Hepatocyte (in vitro differentiated cells): ENCODE results near the gene CD81.

Source experiments
- EZH2 ChIP-seq: fragments of 200-600 bp; sonication (generic); IDR thresholded peaks from 2 replicates; pipeline ENCODE4 v1.6.1; 2016; ENCODE audit warnings: antibody characterized with exemption, mild to moderate bottlenecking, borderline replicate concordance
- TF ChIP-seq, protein P1 (sequence below): fragments of 200-600 bp; sonication (generic); IDR thresholded peaks from 2 replicates; pipeline ENCODE4 v1.5.1; 2016; ENCODE audit warnings: antibody characterized with exemption, mild to moderate bottlenecking; ENCODE audit not compliant: poor library complexity

GRCh38 chr11:2359557-2359956 lies 17.6 kb upstream of the CD81 start:
- TF ChIP-seq EZH2, result no peak
- TF ChIP-seq, protein P1, sequence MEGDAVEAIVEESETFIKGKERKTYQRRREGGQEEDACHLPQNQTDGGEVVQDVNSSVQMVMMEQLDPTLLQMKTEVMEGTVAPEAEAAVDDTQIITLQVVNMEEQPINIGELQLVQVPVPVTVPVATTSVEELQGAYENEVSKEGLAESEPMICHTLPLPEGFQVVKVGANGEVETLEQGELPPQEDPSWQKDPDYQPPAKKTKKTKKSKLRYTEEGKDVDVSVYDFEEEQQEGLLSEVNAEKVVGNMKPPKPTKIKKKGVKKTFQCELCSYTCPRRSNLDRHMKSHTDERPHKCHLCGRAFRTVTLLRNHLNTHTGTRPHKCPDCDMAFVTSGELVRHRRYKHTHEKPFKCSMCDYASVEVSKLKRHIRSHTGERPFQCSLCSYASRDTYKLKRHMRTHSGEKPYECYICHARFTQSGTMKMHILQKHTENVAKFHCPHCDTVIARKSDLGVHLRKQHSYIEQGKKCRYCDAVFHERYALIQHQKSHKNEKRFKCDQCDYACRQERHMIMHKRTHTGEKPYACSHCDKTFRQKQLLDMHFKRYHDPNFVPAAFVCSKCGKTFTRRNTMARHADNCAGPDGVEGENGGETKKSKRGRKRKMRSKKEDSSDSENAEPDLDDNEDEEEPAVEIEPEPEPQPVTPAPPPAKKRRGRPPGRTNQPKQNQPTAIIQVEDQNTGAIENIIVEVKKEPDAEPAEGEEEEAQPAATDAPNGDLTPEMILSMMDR, result no peak
